ENCODE measurements around the gene GOLT1B. TPM values are rescaled to one million over a fixed set of nuclear protein-coding genes. Genes with fewer than 3 reads are reported as not detected.

Gene GOLT1B
- total RNA-seq, 1 donor from 2014 or later, result 9.2 TPM

GRCh38 chr12:21529456-21529855 lies 27.9 kb downstream of the GOLT1B start:
- intact Hi-C loops (cut with DNase I), result no loop called here
- no peaks in the 10 kb centered on the region for H3K36me3 ChIP-seq
- no peaks in the 10 kb centered on the region for H3K9me3 ChIP-seq
- TF ChIP-seq CTCF (IDR thresholded peaks at IDR 0.05), result no peak
- H3K4me3 ChIP-seq, result no peak overlapping the region
- no peaks in the 10 kb centered on the region for H3K27me3 ChIP-seq
- H3K27ac ChIP-seq, result no peak overlapping the region
- H3K4me1 ChIP-seq, result no peaks in the 10 kb centered on the region
- no peak for DNase-seq (ENCODE audit: low spot score in 2 of 2)

- no peak overlapping the region for H3K27ac ChIP-seq
- no peaks in the 10 kb centered on the region for H3K36me3 ChIP-seq
- no peaks in the 10 kb centered on the region for H3K9me3 ChIP-seq
- no peak for DNase-seq (ENCODE audit: low spot score in 2 of 2)
- no peaks in the 10 kb centered on the region for H3K4me1 ChIP-seq
- H3K4me3 ChIP-seq, result no peak overlapping the region
- TF ChIP-seq CTCF (IDR thresholded peaks at IDR 0.05), result no peak
- intact Hi-C loops (cut with DNase I), result no loop called here
- H3K27me3 ChIP-seq, result no peaks in the 10 kb centered on the region
Observed at GRCh38 chr12:21538061-21538653, 36.6 kb downstream of the GOLT1B start.

GRCh38 chr12:21539797-21540196 lies 38.2 kb downstream of the GOLT1B start:
- no peak overlapping the region for H3K27ac ChIP-seq
- no peaks in the 10 kb centered on the region for H3K36me3 ChIP-seq
- DNase-seq (ENCODE audit: low spot score in 2 of 2), result no peak
- H3K9me3 ChIP-seq, result no peaks in the 10 kb centered on the region
- intact Hi-C loops (cut with DNase I), result no loop called here
- no peaks in the 10 kb centered on the region for H3K27me3 ChIP-seq
- no peak for TF ChIP-seq CTCF (IDR thresholded peaks at IDR 0.05)
- no peak overlapping the region for H3K4me3 ChIP-seq
- H3K4me1 ChIP-seq, result no peaks in the 10 kb centered on the region

- Histone ChIP-seq H3K9me3 (no peaks in the 10 kb centered on the region), H3K4me1 (no peaks in the 10 kb centered on the region), H3K27ac (no peak overlapping the region), H3K4me3 (no peak overlapping the region), H3K36me3 (no peaks in the 10 kb centered on the region), H3K27me3 (no peaks in the 10 kb centered on the region)
- TF ChIP-seq CTCF (IDR thresholded peaks at IDR 0.05), result no peak
- DNase-seq (ENCODE audit: low spot score in 2 of 2), result no peak
- intact Hi-C loops (cut with DNase I), result no loop called here
Observed at GRCh38 chr12:21541773-21542172, 40.2 kb downstream of the GOLT1B start.

GRCh38 chr12:21542403-21542802 lies 40.8 kb downstream of the GOLT1B start:
- H3K36me3 ChIP-seq, result no peaks in the 10 kb centered on the region
- intact Hi-C loops (cut with DNase I), result no loop called here
- no peak overlapping the region for H3K4me3 ChIP-seq
- DNase-seq (ENCODE audit: low spot score in 2 of 2), result no peak
- H3K27ac ChIP-seq, result no peak overlapping the region
- H3K4me1 ChIP-seq, result no peaks in the 10 kb centered on the region
- H3K27me3 ChIP-seq, result no peaks in the 10 kb centered on the region
- H3K9me3 ChIP-seq, result no peaks in the 10 kb centered on the region
- no peak for TF ChIP-seq CTCF (IDR thresholded peaks at IDR 0.05)

- Histone ChIP-seq H3K36me3 (no peaks in the 10 kb centered on the region), H3K27ac (no peak overlapping the region), H3K27me3 (no peaks in the 10 kb centered on the region), H3K4me3 (no peak overlapping the region), H3K9me3 (no peaks in the 10 kb centered on the region), H3K4me1 (no peaks in the 10 kb centered on the region)
- intact Hi-C loops (cut with DNase I), result no loop called here
- DNase-seq (ENCODE audit: low spot score in 2 of 2), result no peak
- TF ChIP-seq CTCF (IDR thresholded peaks at IDR 0.05), result no peak
Observed at GRCh38 chr12:21543151-21543550, 41.6 kb downstream of the GOLT1B start.
